Measurements from ENCODE around the gene ERCC1. TPM values are rescaled to one million over a fixed set of nuclear protein-coding genes. Genes with fewer than 3 reads are reported as not detected.
A peak's percentile ranks its signal among the peaks of the same experiment; 100 is the strongest.

The ERCC1 gene
- total RNA-seq, 1 donor from 2014 or later: 25.8 TPM

DNA sequence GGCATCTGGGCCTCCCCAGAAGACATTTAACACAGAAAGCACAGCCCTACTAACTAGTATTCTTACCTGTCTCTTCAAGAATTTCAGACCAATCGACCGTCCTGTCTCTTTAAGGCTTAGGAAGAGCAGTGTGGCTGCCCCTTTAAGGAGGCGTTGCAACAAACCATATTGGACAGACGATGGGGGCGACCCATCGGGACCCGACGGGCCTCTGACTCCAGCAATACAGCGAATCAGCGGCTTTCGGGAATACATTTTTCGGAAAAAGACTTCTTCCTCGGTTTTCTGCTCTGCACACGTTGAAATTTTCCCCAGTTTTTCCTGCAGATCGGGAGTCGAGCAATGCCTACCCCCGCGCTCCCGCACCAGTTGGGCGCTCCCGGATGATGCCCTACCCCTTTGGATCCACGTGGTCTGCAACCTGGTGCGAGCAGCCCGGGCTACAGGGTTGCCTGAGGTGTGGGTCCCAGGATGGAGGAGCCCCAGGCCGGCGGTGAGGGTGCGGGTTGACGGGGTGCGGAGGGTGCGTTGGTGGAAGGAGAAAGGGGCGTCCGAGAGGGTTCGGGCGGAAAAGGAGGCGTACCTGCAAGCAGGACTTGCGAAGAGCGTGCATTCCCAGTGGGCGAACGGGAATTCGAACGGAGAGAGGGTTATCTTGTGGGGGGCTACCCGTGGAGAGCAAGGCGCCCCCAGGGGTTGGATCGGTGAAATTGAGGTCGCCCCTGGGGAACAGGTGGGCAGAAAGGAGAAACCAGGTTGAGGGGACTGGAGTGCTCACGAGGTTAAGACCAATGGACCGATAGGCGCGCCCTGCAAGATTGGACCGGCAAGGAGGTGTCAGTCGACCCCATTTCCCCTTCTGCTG, 17.3 kb downstream of the ERCC1 start, which contains the start of gene POLR1G:
Gene POLR1G, plus strand, starts transcription at position 419 of the 865 bp plus-strand sequence. Its CDS starts 53 bp downstream, at position 472.
- peak; percentile 72 for ATAC-seq
- DNase-seq (ENCODE audit: low spot score): peak; percentile 82

DNA sequence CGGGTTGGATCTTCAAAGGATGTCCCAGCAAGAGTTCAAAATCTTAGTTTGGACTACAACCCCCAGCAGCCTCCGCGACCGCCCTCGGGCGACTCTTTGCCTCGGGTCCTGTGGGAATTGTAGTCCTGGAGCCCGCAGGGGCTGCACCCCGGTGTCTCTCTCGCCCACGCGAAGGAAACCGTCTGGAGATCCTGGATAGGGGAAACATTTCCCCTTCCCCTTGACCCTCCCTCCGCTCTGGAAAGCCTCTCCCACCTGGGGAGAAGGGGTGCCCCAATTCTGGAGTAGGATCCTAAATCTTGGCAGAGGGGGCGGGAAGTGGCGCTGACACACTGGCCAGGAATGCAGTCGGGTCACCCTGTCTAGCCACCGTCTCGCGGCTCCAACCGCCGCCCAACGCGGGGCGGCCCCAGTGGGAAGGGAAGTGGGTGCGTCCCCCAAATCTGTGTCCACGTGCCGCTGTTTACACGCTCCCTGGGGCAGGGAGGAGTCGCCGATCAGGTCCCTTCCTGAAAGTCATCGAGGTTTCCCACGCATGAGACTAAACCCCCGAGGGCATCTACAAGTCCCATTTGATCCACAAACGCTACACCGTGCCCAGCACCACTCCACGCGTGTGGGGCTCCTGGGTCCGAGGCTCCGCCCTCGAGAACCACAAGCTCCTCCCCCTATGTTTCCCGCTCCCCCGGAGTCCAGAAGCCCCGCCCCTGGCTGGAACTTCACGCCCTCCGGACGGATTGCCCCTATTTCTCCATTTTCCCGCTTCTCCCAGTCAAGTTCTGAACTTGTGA, 18.1 kb downstream of the ERCC1 start:
- DNase-seq (ENCODE audit: low spot score) (peak; percentile 89), ATAC-seq (peak; percentile 80)

DNA sequence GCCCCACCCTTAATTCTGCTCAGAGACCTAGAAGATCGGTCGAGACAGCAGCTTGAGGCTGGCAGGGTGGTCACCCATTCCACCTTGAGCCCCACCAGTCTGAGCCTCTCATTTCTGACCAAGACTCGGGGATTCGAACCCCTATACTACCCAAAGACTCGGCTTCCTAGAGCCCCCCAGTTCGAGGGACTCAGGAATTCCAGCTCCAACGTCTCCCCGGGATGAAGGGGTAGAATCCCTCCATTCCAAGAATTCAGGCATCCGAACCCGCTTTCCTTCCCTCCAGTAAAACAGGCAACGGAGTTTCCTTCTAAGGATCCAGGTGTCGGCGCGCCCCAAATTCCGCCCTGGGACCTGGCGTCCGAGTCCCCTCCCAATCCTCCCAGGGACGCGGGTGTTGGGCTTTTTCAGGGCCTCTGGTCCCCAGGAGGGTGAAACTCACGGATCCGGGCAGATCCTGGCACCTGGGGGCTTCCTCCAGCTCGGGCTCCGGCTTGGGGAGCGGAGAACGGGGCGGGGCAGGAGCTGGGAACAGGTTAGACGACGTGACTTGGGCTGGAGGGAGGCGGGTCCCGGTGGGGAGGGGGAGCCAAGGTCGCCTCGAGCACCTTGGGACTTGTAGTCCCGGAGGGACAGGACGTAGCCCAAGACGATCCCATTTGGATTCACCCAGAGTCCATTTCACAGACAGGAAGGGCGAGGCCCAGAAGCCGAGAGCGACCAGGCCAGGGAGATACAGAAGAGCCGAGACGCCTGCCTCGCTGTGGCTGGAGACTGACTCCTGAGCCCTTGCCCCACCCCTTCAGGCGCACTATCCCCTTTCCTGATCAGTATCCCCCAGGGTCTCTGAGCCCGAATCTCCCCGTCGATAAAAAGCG, 18.9 kb downstream of the ERCC1 start, which contains the start of gene PPP1R13L:
Gene PPP1R13L, minus strand, starts transcription at position 513 of the 878 bp plus-strand sequence. CDS start 6,751 bp downstream, outside the sequence.
- ATAC-seq (peak; percentile 74), DNase-seq (ENCODE audit: low spot score) (peak; percentile 87)

DNA sequence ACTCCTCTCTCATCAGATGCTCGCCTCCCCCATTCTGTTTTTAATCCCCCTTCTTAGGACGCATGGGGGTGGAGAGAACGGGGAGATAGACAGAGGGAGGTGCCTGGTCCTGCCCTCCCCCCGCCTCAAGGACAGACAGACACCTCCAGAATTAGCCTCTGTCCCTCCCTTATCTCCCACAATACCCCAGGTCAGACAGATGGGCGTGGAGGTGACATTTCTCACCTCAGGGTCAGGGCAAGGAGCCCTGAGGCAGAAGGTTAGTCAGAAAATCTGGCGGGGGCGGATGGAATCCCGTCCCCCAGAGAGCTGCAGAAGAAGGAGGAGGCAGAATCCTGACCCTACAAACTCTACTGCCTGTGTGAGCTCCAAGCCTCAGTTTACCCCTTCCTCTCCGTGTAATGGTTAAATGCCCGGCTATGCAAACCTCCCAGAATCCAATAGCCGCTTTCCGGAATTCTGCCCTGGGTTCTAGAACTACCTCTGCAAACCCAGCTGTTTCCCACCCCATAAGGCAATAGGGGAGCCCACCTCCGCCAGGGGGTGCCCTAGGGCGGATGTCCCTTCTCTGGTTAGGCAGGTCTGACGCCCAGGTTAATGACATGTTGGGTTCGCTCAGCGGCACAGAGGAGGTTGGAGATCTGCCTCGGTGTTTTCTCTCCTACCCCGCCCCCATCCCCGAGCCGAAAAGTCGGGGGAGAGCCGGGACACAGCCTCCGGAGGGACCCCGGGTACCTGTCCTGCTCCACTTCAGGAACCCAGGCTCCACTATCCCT, 19.7 kb downstream of the ERCC1 start:
- ATAC-seq (peak; percentile 5), DNase-seq (ENCODE audit: low spot score) (peak; percentile 61)

DNA sequence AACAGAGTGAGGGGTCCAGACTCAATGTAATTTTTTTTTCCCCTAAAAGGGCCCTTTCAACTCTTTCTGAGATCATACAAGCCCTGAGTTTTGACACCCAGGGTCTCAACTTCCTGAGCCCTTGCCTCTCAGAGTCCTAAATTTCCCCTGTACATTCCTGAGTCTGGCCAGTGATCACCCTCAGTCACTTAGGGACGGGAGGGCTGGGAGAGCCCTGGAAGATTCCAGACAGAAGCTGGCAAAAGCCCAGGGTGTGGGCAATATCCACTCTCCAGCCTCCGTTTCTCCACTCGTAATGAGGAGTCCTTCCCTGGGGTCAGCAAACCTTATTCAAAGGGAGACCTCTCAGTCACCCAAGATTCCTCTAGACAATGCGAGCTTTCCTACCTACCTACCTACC, 20.4 kb downstream of the ERCC1 start:
- DNase-seq (ENCODE audit: low spot score) (no peak), ATAC-seq (no peak)

DNA sequence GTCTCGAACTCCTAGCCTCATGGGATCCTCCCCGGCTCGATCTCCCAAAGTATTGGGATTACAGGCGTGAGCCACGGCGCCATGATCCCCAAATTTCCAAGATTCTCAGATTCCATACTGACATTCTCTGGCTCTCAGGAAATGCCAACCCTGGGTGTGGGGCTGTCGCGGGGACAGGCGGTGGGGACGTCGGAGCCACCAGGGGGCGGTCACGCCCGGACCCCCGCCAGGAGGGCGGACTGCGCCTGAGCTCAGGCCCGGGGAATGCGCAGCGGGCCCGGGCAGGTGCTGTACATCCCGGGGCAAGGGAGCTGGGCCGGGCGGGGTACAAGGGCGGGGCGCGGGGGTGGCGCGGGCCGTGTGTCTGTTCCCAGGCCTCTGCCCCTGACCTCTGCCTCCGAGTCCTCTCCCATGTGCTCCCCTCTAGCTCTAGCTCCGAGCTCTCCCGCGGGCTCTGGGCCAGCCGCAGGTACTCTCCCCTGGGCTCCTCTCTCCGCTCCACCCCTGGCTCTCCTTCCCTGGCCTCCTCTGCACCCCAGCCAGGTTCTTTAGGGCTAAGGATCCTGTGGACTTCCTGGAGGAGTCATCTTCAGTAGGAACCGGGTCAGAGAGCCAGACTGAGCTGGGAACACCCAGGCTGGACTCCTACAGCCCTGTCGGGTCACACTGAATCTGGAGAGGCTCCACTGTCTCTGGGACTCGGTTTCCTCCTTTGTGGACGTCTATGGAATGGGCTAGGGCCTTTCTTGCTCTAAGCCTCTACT, 21.2 kb downstream of the ERCC1 start:
- ATAC-seq (no peak), DNase-seq (ENCODE audit: low spot score) (no peak)

DNA sequence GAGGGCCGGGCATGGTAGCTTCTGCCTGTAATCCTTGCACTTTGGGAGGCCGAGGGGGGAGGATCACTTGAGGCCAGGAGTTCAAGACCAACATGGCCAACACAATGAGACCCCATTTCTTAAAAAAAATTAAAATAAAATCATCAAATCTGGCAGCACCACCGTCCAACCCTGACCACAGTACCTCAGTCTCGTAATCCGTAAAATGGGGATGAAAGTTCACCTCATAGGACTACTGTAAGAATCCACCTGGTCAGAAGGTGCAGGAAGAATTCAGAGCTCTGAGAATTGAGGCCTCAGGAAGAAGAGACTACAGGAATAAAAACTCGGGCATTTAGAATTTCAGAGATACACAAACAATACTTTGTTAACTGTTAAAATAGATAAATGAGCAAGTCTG, 21.9 kb downstream of the ERCC1 start:
- ATAC-seq (no peak), DNase-seq (ENCODE audit: low spot score) (no peak)

DNA sequence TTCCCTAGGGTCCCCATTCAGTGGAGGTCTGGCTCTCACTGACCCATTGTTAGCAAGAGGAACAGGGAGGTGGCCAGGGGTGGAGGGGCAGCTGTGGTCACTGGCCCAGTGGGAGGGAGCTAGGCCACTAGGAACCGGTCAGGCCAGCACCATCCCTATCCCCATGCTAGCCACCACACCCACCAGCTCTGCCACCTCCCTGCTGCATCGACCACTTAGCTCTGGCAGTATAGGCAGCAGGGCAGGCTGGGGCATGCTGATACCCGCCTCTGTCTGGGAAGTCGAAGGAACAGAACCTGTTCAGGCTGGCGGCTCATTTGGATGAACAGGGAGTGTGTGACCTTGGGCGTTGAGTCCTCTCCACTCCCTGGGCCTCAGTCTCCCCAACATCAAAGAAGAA, 23.5 kb downstream of the ERCC1 start:
- DNase-seq (ENCODE audit: low spot score): no peak

DNA sequence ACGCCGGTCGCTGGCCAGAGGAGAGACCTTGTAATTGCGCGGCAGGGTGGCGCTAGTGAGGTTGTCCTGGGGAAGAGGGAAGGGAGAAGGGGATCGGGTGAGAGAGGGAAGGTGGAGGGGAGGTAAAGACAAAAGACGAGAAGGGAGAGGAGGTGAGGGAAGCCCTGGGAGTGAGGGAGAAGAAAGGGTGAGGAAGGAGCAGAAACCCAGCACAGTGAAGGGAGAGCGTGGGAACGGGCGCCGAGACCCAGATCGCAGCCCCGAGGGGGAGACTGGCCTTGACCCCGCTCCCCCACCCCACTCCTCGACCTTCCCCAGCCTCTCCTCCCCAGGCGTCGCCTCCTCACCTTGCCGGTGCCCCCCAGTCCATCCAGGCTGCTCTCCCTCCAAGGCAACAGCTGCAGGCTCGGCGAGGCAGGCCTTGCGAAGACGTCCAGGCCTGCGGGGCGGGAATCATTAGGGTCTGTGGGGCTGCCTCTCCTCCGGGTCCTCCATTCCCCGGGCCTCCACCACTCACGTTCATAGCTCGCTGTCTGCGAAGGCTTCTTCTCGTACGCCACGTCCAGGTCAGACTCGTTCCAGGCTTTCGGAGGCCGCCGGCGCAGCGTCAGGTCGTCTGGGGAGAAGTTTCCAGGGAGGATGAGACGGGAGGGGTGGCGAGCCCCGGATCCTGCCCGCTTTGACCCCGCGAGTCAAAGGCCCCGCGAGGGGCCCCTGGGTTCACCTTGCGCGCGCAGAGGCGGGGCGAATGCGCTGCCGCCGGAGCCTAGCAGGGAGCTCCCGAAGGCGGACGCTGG, 27.7 kb downstream of the ERCC1 start:
- DNase-seq (ENCODE audit: low spot score): no peak
- ATAC-seq: no peak

More for the DNA sequence above, 23.5 kb downstream of the ERCC1 start:
- ATAC-seq: no peak

DNA sequence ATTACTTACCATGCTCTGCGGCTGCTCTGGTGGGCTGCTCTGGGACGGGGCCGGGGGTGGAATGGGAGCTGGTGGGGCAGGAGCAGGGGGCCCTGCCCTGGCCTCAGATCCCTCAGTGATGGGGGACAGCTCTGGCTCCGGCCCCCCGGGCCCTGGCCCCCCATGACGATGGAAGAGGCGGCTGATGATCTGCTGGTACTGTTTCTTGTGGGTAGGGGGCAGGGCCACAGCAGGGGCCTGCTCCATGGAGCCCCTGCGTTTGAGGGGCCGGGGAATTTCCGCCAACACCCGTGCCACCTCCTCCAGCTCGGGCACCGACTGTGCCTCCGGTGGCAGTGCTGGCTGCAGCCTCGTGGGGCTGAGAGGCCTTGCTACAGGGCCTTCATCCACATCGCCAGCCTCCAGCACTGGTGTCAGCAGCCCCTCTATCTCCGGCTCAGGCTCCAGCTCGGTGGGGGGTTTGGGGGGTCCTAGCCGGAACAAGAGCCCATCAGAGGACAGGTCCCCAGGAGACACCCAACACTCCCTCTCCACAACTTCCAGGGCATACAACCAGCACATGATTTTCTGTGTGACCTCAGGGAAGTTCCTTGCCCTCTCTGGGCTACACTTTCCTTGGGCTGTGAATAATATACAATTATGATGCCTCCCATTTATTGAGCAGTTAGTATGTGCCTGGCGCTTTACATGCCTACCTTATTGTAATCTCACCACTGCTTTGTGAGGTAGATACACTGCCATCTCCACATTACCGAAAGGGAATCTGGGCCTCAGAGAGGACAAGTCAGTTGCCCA, 31.6 kb downstream of the ERCC1 start:
- ATAC-seq (no peak), DNase-seq (ENCODE audit: low spot score) (no peak)

DNA sequence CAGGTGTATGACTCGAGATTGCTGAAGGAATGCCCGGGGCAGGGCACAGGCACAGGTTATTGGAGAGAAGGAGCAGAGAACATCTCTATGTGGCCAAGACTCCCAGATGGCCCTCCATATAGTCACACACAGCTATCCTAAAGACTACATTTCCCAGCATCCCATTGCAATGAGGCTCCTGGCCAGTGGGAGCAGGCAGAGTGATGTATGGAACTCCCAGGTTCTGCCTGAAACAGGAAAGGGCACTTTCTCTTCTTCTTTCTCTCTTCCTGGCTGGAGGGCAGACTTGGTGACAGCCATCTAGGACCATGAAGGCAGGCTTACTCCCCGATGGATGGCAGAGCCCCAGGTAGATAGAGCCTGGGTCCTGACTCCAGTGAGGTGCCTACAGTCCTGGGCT, 32.4 kb downstream of the ERCC1 start:
- DNase-seq (ENCODE audit: low spot score) (no peak), ATAC-seq (peak; percentile 19)

DNA sequence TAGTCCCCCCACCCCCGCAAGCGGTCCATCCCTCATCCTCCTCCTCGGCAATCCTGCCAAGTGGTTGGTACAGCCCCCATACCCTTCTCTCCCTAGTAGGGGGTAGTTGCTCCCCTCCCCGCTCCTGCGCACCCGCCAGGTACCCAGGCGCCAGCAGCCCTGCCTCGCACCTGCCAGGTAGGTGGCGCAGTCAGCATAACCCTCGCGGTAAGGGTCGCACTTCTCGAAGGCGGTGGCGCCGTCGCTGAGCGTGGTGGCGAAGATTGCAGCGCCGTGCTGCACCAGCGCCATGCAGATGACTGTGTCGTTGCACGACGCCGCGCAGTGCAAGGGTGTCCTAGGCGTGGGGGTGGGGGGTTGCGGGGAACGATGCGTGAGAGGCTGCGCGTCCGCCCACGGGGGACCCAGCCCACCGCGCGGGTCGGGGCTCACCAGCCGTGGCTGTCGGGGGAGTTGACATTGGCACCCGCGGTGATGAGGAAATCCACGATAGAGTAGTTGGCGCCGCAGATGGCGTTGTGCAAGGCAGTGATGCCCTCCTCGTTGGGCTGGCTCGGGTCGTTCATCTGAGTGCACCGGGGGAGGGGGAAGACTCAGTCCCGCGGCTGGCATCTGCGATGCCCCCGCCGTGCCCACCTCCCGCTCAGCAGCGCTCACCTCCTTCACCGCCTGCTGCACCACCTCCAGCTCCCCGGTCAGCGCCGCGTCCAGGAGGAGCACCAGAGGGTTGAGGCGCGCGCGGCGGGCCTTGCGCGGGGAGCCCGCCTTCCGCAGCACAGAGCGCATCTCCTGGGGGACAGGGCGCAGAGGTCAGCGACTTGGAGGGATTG, 38.1 kb downstream of the ERCC1 start:
- DNase-seq (ENCODE audit: low spot score) (no peak), ATAC-seq (peak; percentile 58)

DNA sequence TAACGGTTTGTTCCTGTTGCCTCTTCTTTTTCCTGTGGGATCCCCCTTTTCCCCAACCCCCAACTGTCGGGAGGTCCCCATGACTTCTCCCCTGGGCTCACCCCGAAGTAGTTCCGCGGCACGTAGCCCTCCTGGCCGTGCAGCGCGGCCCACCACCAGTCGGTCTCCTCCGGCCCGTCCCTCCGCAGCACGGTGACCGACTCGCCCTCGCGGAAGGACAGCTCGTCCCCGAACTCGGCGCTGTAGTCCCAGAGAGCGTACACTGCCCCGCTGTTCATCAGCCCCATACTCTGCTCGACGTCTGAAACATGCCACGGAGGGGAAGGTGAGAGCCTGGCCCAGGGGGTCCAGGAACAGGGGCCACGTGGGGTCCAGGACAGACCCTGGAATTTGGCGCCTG, 41.3 kb downstream of the ERCC1 start:
- ATAC-seq: no peak
- no peak for DNase-seq (ENCODE audit: low spot score)

DNA sequence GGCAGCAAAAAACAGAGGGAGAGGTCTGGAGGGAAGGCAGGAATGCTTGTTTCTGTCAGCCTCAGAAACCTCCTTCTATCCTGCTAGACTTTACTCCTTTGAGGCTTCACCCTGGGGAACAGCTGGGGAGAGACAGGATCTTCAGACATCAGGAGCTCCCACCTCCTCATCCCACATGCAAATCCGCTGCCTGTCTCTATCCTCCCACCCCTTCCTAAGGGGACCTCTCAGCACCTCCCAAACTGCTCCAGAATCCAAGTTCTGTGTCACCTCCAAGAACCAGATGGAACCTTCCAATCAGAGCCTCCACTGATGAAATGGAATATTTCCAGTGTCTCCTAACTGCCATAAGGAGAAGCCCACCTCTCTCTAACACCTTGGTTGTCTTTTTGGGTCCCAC, 43.6 kb downstream of the ERCC1 start:
- no peak for DNase-seq (ENCODE audit: low spot score)
- no peak for ATAC-seq

DNA sequence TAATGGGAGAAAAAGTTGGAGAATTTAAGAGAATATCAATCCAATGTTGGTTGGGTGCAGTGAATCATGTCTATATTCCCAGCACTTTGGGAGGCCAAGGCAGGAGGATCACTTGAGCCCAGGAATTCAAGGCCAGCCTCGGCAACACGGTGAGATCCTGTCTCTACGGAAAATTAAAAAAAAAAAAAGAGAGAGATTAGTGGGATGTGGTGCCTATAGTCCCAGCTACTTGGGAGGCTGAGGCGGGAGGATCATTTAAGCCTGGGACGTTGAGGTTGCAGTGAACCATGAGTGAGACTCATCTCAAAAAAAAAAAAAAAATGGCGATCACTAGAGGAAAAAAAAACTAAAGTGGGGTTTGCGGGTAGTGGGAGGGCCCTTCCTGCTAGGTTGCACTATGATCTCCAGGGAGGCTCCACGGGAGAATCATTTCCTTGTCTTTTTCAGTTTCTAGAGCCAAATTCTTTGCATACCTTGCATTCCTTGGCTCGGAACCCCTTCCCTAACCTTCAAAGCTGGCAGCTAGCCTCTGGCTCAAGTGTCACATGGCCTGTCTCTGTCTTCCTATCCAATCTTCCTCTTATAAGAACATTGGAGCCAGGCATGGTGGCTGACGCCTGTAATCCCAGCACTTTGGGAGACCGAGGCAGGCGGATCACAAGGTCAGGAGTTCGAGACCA, 47.5 kb downstream of the ERCC1 start:
- DNase-seq (ENCODE audit: low spot score) (no peak), ATAC-seq (peak; percentile 60)
